Stimulated activated CD4-positive, alpha-beta T cell treated with anti-CD3 and anti-CD28 coated beads, Interleukin-2, amount 100 ng/mL, for 24 hours (primary cell): ENCODE measurements around the gene BANP.
"Not testable (repeated sequence)": the region's sequence is repeated elsewhere in the genome, so short reads cannot be mapped to it uniquely, and the experiment has no call there.

ENCODE experiments used
- DNase-seq, 2 donors: peaks; one replicate each; pipeline ENCODE4 v3.0.0-alpha.2; 2020

BANP gene

DNA sequence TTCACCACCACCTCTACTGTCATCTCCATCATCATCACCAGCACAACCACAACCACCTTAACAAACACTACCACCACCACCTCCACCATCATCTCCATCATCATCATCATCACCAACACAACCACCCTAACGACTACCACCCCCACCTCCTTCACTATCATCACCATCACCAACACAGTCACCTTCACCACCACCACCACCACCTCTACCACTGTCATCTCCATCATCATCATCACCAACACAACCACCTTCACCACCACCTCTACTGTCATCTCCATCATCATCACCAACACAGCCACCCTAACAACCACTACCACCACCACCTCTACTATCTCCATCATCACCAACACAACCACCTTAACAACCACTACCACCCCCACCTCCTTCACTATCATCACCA lies 102.2 kb downstream of the BANP start:
- not testable (repeated sequence) for DNase-seq

DNA sequence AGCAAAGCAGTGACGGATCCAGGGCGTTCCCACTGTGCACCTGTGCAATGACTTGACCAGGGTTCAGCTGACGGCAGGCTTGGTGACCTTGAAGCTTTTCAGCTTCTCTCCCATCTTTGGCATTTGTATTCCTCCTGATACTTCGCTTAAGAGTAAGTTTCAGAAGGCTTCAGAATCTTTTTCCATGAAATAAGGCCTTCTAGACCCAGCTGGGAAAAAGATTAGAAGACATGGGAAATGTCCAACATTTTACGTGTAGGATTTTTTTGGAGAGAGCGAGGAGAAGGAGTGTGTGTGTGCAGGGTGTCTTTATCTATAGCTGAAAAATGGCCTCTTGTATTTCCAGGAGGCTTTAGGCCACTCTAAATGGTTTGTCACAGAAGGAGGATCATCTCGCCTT lies 104.1 kb downstream of the BANP start:
- no peak for DNase-seq

GRCh38 chr16:88056212-88056611 lies 105.0 kb downstream of the BANP start:
- DNase-seq: no peak

DNA sequence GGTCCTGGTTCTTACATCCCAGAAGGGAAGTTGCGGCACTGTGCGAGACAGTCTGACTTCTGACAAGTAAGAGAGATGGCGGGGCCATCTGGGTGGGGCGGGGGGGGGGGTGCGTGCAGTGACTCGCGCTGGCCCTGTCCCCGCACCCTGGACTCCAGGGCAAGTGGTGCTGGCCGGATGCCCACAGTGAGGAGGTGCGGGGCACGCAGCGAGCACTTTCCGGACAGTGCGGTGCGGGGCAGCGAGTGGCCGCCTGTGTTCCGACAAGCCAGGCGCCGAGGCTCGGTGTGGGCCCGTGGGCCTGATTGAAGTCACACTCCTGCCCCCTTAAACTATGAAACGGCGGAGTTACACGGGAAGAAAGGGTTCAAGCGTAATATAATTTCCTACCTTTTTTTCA lies 106.4 kb downstream of the BANP start:
- DNase-seq: no peak

- DNase-seq: no peak
These were observed 106.9 kb downstream of the BANP start for GRCh38 chr16:88058136-88058535.

GRCh38 chr16:88058817-88059216 lies 107.6 kb downstream of the BANP start:
- no peak for DNase-seq

- no peak for DNase-seq
These were observed 108.6 kb downstream of the BANP start for GRCh38 chr16:88059701-88060386.

DNA sequence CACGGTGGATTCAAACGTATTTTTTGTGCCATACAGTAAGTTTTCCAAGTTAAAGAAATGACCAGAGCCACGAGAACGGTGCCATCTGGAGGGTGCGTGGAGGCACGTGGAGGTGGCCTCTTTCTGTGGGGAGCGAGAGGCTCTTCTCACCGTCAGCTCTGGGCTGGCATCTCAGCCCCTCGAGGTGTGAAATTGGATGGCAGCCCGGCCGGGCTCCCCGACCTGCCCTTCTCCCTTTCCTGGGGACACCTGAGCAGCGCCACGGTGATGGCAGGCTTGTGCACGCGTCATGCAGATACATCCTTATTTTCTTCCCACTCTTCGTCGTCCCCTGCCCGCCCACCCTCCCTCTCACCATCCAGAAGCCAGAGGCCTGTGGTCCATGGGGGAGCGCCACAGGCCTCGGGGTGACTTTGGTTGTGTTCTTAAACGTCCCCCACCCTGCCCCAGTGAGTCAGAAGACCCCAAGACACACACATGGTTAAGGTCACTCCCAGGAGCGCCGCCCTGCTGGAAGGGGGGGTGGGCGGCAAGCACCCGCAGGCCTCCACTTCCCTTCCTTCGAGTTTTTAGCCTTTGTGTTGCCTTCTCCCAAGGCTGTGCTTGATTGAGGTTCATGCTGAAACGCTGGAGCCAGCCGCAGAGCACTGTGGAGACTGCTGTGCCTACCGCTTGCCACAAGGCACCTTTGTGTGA lies 109.4 kb downstream of the BANP start:
- no peak for DNase-seq

DNA sequence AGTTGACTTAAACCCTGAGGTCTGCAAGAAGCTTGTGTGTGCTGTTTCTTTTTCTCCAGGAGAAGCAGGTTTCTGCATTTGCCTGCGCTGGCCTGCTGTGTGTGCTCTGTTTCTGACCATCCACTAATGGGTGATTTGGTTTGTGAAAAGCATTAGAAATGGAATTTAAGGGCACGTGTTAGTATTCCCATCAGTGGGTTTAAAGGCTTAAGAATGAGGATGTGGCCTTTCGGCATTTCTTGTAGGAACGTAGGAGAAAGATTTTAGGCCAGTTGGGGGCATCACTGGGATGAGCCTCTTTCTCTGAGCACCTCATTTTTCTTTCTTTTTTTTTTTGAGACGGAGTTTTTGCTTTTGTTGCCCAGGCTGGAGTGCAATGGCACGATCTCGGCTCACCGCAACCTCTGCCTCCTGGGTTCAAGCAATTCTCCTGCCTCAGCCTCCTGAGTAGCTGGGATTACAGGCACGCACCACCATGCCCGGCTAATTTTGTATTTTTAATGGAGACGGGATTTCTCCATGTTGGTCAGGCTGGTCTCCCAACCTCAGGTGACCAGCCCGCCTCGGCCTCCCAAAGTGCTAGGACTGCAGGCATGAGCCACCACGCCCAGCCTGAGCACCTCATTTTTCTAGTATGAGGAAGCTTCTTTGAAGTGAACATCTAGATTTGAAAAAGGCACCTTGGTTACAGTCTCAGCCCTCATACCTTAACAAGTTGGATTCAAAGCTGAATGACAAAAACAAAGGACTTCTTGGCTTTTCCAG lies 110.3 kb downstream of the BANP start:
- DNase-seq: no peak

- no peak for DNase-seq
These were observed 111.3 kb downstream of the BANP start for GRCh38 chr16:88062341-88063210.

GRCh38 chr16:88063211-88063773 lies 112.1 kb downstream of the BANP start:
- no peak for DNase-seq

GRCh38 chr16:88064011-88064888 lies 113.0 kb downstream of the BANP start:
- no peak for DNase-seq

DNA sequence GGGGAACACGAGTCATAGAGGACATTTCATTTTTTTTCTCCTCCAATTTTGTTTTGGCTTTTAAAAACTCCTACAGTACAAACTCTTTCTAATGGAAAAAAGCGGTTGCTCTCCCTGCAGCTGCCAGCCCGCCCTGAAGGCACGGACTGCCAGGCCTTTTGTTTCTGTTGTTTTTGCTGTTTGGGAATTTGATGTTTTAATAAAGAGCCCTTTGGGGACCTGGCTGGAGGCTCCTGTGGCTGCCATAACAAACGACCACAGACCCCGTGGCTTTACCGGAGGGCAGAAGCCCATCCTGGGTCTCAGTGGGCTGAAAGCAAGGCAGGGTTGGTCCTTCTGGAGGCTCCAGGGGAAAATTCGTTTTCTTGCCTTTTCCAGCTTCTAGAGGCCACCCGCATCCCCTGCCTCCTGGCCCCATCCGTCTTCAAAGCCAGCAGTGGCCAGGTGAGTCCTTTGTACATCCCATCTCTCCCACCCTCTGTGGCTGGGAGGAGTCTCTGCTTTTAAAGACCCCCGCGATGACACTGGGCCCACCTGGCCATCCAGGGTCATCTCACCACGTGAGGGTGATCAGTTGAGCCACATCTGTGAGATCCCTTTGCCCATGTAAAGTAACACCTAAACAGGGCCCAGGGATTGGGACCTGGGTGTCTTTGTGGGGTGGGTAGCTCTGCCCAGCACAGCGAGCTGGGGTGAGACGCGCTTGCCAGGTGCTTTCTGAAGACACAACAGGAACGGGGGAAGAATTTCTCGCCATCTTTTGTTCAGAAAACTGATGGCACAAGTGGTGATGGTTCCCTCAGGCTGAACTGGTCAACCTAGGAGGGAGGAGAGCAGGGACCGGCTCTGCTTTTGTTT lies 113.9 kb downstream of the BANP start:
- DNase-seq: no peak

DNA sequence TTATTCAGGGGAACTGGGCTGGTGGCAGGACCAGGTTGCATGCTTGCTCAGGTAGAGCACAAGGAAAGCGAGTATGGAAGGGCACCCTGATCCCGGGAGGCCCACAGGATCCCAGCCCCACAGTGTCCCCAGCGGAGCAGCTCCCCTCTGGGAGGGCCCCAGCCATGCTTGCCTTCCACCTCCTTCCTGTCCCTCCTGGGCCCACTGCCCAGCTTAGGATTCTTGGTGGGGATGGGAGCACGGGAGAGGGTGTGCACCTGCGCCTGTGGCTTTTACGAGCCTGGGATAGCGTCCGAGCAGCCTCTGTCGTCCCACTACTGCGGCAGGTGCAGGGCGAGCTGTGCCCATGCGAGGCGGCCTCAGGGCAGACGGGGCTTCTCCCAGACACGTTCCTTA lies 114.5 kb downstream of the BANP start:
- no peak for DNase-seq

DNA sequence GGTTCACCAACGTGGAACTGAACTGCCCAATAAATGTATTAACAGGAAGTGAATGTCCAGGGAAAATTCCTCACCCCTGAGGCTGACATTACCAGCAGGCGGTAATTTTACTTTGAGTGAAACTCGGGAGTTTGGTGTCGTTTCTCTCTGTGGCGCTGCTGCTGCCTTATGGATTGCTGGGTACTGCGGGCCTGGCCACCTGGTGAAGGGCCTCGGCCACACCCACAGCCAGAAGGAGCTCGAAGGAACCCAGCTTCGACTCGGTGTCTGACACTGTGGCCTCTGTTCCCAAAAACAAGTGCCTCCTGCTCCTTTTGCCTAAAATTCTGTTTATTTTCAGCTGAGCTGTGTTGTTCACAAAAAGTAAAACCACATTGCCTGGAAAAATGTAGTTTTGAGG lies 115.0 kb downstream of the BANP start:
- no peak for DNase-seq

DNA sequence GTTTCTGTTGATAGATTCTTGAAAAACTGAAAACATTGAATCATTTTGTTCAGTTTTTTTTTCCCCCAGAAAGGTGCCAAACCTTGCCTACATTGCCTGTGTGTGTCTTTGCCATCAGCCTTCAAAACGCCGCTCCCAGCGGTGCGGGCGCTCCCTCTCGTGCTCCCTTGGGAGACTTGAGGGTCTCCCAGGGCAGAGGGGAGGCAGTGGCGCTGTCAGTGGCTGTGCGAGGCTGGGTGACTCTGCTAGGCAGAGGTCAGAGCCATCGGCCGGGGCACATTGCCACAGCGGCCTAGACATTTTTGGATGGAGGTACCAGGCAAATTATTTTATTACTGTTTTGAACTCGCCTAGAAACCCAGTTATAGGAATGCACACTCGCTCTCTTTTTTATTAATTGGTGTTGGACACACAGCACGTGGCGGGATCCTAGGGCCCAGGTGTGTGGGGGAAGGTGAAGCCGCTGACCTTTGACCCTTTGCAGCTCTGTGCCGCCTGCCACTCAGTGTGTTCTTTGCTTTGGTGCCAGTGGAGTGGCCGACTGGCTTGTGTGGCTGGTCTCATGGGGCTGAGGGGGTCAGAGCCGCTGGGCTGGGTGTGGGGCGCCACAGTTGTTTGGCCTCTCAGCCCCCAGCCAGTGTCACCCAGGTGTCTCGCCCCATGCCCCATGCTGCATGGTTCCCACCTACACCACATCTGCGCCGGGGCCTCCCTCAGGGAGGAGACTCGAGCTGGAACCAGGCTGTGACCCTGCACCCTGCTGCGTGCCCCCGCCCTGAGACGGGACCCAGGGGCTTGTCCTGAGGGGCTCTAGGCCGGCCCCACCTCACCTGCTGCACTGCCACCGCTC lies 115.7 kb downstream of the BANP start:
- DNase-seq: no peak

- no peak for DNase-seq
These were observed 116.5 kb downstream of the BANP start for GRCh38 chr16:88067530-88068411.
